Esophagus (tissue), 2 donors: ENCODE data around the gene SAA2. TPM values are rescaled to one million over a fixed set of nuclear protein-coding genes. Genes with fewer than 3 reads are reported as not detected.

Experiments
- H3K27ac ChIP-seq, 2 donors: one replicate each; pipeline ENCODE4 v1.5.1; 2013; ENCODE audit warnings: low read depth in 2 of 2, mild to moderate bottlenecking in 2 of 2, inconsistent platforms in 1 of 2, low read length in 1 of 2, moderate library complexity in 1 of 2
- H3K27me3 ChIP-seq, 2 donors: one replicate each; pipeline ENCODE4 v1.6.1; 2013; ENCODE audit warnings: low read length in 2 of 2, control low read depth in 1 of 2, mild to moderate bottlenecking in 1 of 2; ENCODE audit not compliant: insufficient read depth in 2 of 2, control insufficient read depth in 1 of 2
- H3K36me3 ChIP-seq, 2 donors: one replicate each; pipeline ENCODE4 v1.6.1; 2013; ENCODE audit warnings: low read length in 1 of 2; ENCODE audit not compliant: control insufficient read depth in 2 of 2, insufficient read depth in 2 of 2
- H3K4me1 ChIP-seq, 2 donors: one replicate each; pipeline ENCODE4 v1.6.1; 2013; ENCODE audit warnings: low read length in 1 of 2; ENCODE audit not compliant: control insufficient read depth in 2 of 2, insufficient read depth in 2 of 2
- H3K4me3 ChIP-seq, 2 donors: one replicate each; pipeline ENCODE4 v1.5.1; 2013; ENCODE audit warnings: low read length in 2 of 2, mild to moderate bottlenecking in 2 of 2, low read depth in 1 of 2, moderate library complexity in 1 of 2
- H3K9me3 ChIP-seq, 2 donors: one replicate each; pipeline ENCODE4 v1.6.1; 2013; ENCODE audit warnings: mild to moderate bottlenecking in 2 of 2, low read depth in 1 of 2, low read length in 1 of 2, moderate library complexity in 1 of 2; ENCODE audit not compliant: control insufficient read depth in 2 of 2, insufficient read depth in 1 of 2
- WGBS, 2 donors: extraction: QIAGEN DNeasy Blood & Tissue Kit; methylation state at CpG; one replicate each; pipeline ENCODE4 v1.1.7; 2013; 5-methylcytosine and 5-hydroxymethylcytosine counted together
- polyA plus RNA-seq, 2 donors: library from polyadenylated mRNA; stranded (reverse); fragments of 200-250 nt; gene quantifications; one replicate each; pipeline ENCODE4 v1.2.3, GENCODE V29; 2013
- donor health status: healthy with polysubstance abuse.
- donor health status: Bipolar disorder and iron deficiency.

SAA2 gene
- polyA plus RNA-seq, 2 donors, result 2.4 TPM

GRCh38 chr11:18233912-18234311 lies 14.6 kb downstream of the SAA2 start:
- 92 to 94% methylated on average over 4 of the region's 4 CpGs for WGBS, 2 donors
- no peak overlapping the region for H3K27ac ChIP-seq
- H3K36me3 ChIP-seq, result no peaks in the 10 kb centered on the region
- H3K4me1 ChIP-seq, result no peaks in the 10 kb centered on the region
- H3K9me3 ChIP-seq, result no peaks in the 10 kb centered on the region
- no peak overlapping the region for H3K4me3 ChIP-seq
- no peaks in the 10 kb centered on the region for H3K27me3 ChIP-seq

- Histone ChIP-seq H3K27me3 (no peaks in the 10 kb centered on the region), H3K4me1 (no peaks in the 10 kb centered on the region), H3K9me3 (no peaks in the 10 kb centered on the region), H3K4me3 (no peak overlapping the region), H3K27ac (no peak overlapping the region), H3K36me3 (no peaks in the 10 kb centered on the region)
- WGBS, 2 donors, result 88 to 96% methylated on average over 2 of the region's 2 CpGs
Observed at GRCh38 chr11:18230859-18231258, 17.6 kb downstream of the SAA2 start.

GRCh38 chr11:18229501-18229900 lies 19.0 kb downstream of the SAA2 start:
- Histone ChIP-seq H3K27ac (no peak overlapping the region), H3K27me3 (no peaks in the 10 kb centered on the region), H3K4me1 (no peaks in the 10 kb centered on the region), H3K4me3 (no peak overlapping the region), H3K36me3 (no peaks in the 10 kb centered on the region), H3K9me3 (no peaks in the 10 kb centered on the region)
- 69 to 83% methylated on average over 2 to 3 of the region's 3 CpGs for whole genome bisulfite sequencing, 2 donors

- Histone ChIP-seq H3K36me3 (no peaks in the 10 kb centered on the region), H3K4me1 (no peaks in the 10 kb centered on the region), H3K27ac (no peak overlapping the region), H3K4me3 (no peak overlapping the region), H3K27me3 (no peaks in the 10 kb centered on the region), H3K9me3 (no peaks in the 10 kb centered on the region)
- 37 to 41% methylated on average over 2 of the region's 2 CpGs for WGBS, 2 donors
Observed at GRCh38 chr11:18225913-18226312, 22.6 kb downstream of the SAA2 start.

- Histone ChIP-seq H3K9me3 (no peaks in the 10 kb centered on the region), H3K4me1 (no peaks in the 10 kb centered on the region), H3K27ac (no peak overlapping the region), H3K4me3 (no peak overlapping the region), H3K27me3 (no peaks in the 10 kb centered on the region), H3K36me3 (no peaks in the 10 kb centered on the region)
- WGBS, 2 donors, result 49 to 65% methylated on average over 3 of the region's 3 CpGs
Observed at GRCh38 chr11:18223591-18224387, 24.7 kb downstream of the SAA2 start.

GRCh38 chr11:18222814-18223421 lies 25.6 kb downstream of the SAA2 start:
- Histone ChIP-seq H3K4me3 (no peak overlapping the region), H3K36me3 (no peaks in the 10 kb centered on the region), H3K27me3 (no peaks in the 10 kb centered on the region), H3K9me3 (no peaks in the 10 kb centered on the region), H3K27ac (no peak overlapping the region), H3K4me1 (no peaks in the 10 kb centered on the region)
- 90 to 93% methylated on average over 3 of the region's 3 CpGs for WGBS, 2 donors

GRCh38 chr11:18221274-18221876 lies 27.1 kb downstream of the SAA2 start:
- no peaks in the 10 kb centered on the region for H3K27me3 ChIP-seq
- WGBS, 2 donors, result 74 to 84% methylated on average over 5 of the region's 5 CpGs
- H3K36me3 ChIP-seq, result no peaks in the 10 kb centered on the region
- no peak overlapping the region for H3K27ac ChIP-seq
- H3K4me1 ChIP-seq, result no peaks in the 10 kb centered on the region
- H3K9me3 ChIP-seq, result no peaks in the 10 kb centered on the region
- H3K4me3 ChIP-seq, result no peak overlapping the region

GRCh38 chr11:18209058-18209457 lies 39.4 kb downstream of the SAA2 start:
- Histone ChIP-seq H3K27ac (no peak overlapping the region), H3K9me3 (peaks cover 0 to 2% of the 10 kb centered on the region in 2 donors), H3K27me3 (no peaks in the 10 kb centered on the region), H3K4me1 (no peaks in the 10 kb centered on the region), H3K36me3 (no peaks in the 10 kb centered on the region), H3K4me3 (no peak overlapping the region)
- 30 to 37% methylated on average over 33 of the region's 33 CpGs for WGBS, 2 donors

- H3K27ac ChIP-seq, result no peak overlapping the region
- no peak overlapping the region for H3K4me3 ChIP-seq
- peaks cover 1 to 3% of the 10 kb centered on the region in 2 donors for H3K9me3 ChIP-seq
- H3K27me3 ChIP-seq, result no peaks in the 10 kb centered on the region
- no peaks in the 10 kb centered on the region for H3K4me1 ChIP-seq
- H3K36me3 ChIP-seq, result no peaks in the 10 kb centered on the region
Observed at GRCh38 chr11:18204771-18205170, 43.7 kb downstream of the SAA2 start.
